Lung microvascular endothelial cell (primary cell): Measurements from ENCODE around the gene OR51V1. TPM values are rescaled to one million over a fixed set of nuclear protein-coding genes. Genes with fewer than 3 reads are reported as not detected.
"Not testable (repeated sequence)": the region's sequence is repeated elsewhere in the genome, so short reads cannot be mapped to it uniquely, and the experiment has no call there.

Experiments used
- DNase-seq, 2 donors: peaks; one replicate each; pipeline versions ENCODE4 v3.0.0 to v3.0.0-alpha.2; 2010; ENCODE audit warnings: low read depth in 2 of 2
- total RNA-seq: library from RNA; depleted of rRNA; stranded (reverse); fragments of >200 nt; gene quantifications from 2 replicates; pipeline ENCODE4 v1.2.1, GENCODE V29; 2014

OR51V1 gene
- total RNA-seq, 1 donor from 2014 or later = not detected

DNA sequence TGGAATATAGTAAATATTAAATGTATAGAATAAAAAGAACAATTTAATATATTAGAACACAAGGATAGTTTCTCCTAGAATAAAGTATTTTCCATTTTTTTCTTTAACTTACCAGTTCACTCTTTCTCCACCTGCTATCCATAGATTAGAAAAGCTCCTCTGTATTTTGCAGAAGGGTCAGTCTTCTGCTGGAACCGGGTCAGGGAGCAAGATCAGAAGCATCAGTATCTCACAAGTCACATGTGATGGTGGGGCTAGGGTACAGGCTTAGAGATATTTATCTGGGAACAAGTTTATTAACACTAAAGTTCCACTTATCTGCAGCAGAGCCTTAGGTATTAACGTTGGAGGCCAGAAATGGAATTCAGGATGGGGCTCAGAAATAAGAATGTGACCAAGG, 28.6 kb downstream of the OR51V1 start:
- DNase-seq = no peak

- not testable (repeated sequence) for DNase-seq
Measured at GRCh38 chr11:5165898-5166297, 34.6 kb downstream of the OR51V1 start.

- not testable (repeated sequence) for DNase-seq
Measured at GRCh38 chr11:5164807-5165206, 35.7 kb downstream of the OR51V1 start.

DNA sequence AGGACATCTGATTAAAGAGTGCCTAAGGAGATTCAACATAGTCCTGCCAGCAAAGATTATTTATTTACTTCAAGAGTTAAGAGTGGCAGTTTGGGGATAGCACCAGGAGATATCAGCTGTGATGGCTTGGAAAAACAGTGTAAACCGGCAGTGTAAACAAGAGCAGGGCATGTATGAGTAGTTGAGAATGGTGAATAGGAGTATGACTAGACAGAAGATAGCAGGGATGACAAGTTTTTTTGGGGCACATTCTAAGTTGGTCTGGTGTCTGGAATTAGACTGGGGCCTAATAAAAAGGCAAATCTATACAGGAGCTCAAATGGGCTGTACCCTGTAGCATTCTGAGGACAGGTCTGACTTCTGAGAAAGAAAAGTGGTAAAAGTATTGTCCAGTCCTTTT, 39.4 kb downstream of the OR51V1 start:
- DNase-seq = not testable (repeated sequence)

- not testable (repeated sequence) for DNase-seq
Measured at GRCh38 chr11:5160217-5160616, 40.3 kb downstream of the OR51V1 start.

- no peak for DNase-seq
Measured at GRCh38 chr11:5159806-5160205, 40.7 kb downstream of the OR51V1 start.

DNA sequence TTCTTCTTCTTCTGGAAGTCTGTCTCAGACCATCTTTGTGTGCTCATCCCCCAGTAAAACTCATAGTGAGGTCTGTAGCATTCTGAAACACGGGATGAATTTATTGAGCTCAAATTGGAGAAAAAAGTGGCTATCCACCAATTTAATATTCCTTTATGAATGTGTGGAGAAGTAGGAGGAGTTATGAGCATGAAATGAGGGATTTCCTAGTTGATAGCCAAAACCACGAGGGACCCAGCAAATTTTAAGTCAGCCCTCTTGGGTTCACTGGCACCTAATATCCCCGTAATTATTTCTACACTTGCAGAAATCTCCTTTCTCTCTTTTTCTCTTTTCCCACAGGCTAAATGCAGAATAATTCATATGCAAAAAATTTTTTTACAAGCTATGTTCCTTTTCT, 45.8 kb downstream of the OR51V1 start, which contains the start of gene OR52A1:
Gene OR52A1 (minus strand): TSS at position 101 of the 400 bp plus-strand sequence. CDS start 2,388 bp downstream, outside the sequence.
- DNase-seq = no peak

DNA sequence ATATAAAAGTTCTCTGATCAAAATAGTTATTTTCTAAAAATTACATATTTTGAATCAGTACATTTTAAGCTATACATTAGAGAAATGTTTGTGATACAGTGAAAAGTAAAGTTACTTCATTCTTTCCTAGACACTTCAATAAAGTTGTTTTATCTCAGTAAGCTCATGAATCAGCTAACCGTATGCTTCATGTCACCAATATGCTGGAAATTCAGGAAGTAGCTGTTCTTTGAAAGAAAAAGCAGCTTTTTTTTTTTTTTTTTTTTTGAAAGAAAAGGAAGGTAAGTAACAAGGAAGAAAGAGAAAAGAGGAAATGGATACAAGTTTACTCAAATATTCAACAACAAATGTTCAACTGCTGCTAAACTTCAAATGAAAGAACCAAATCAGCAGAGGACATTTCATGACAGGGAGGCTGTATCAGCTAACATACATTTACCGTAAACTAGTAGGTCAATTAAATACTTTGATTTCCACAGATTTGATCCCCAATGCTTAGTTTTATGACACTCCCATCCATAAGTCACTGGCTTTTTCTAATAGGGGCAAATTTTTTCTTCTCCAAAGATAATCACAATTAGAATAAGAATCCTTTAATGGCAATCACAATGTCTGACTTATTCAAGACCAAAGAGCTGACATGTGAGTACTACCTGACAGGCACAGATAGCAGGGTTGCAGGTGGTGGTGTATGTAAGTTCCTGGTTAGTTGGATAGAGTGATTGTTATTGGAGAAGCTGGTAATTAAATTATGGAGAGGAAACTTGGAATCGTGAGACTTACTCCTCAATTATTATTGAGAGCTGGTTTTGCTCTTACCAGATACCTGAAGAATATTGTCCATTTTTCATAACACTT, 46.7 kb downstream of the OR51V1 start:
- DNase-seq = no peak

- no peak for DNase-seq
Measured at GRCh38 chr11:5151713-5152153, 48.7 kb downstream of the OR51V1 start.

Other genes starting within 250 kb of the OR51V1 start
- not detected in 2 replicates for gene OR51A2, start 245.0 kb downstream of the OR51V1 start, total RNA-seq
- not detected in 2 replicates for gene OR51L1, start 205.8 kb downstream of the OR51V1 start, total RNA-seq
- not detected in 2 replicates for gene OR52J3, start 154.2 kb downstream of the OR51V1 start, total RNA-seq
- gene OR52E2, start 141.1 kb downstream of the OR51V1 start, total RNA-seq = not detected in 2 replicates
- not detected in 2 replicates for gene OR52E1, start 131.1 kb downstream of the OR51V1 start, total RNA-seq
- not detected in 2 replicates for gene OR52A5, start 62.3 kb downstream of the OR51V1 start, total RNA-seq
- not detected in 2 replicates for gene OR52A1, start 45.9 kb downstream of the OR51V1 start, total RNA-seq
- not detected in 2 replicates for gene HBB, start 26.4 kb upstream of the OR51V1 start, total RNA-seq
- not detected in 2 replicates for gene HBD, start 33.8 kb upstream of the OR51V1 start, total RNA-seq
- not detected in 2 replicates for gene HBG1, start 49.2 kb upstream of the OR51V1 start, total RNA-seq
- not detected in 2 replicates for gene HBG2, start 54.1 kb upstream of the OR51V1 start, total RNA-seq
- 0.22 TPM in 1 of 2 replicates, not detected in the other for gene HBE1, start 69.3 kb upstream of the OR51V1 start, total RNA-seq
- gene OR51B4, start 101.3 kb upstream of the OR51V1 start, total RNA-seq = not detected in 2 replicates
- not detected in 2 replicates for gene OR51B2, start 123.6 kb upstream of the OR51V1 start, total RNA-seq
- not detected in 2 replicates for gene OR51B5, start 142.8 kb upstream of the OR51V1 start, total RNA-seq
- not detected in 2 replicates for gene OR51B6, start 150.8 kb upstream of the OR51V1 start, total RNA-seq
- not detected in 2 replicates for gene OR51M1, start 183.1 kb upstream of the OR51V1 start, total RNA-seq
- gene OR51Q1, start 221.4 kb upstream of the OR51V1 start, total RNA-seq = not detected in 2 replicates
- not detected in 2 replicates for gene OR51I1, start 240.8 kb upstream of the OR51V1 start, total RNA-seq
- gene OR51I2, start 248.6 kb upstream of the OR51V1 start, total RNA-seq = not detected in 2 replicates